Measurements from ENCODE around the gene DBNDD2. TPM values are rescaled to one million over a fixed set of nuclear protein-coding genes. Genes with fewer than 3 reads are reported as not detected.

Gene DBNDD2
- total and polyA plus RNA-seq, 9 donors = 7.3 to 27.3 (median 20.2) TPM

DNA sequence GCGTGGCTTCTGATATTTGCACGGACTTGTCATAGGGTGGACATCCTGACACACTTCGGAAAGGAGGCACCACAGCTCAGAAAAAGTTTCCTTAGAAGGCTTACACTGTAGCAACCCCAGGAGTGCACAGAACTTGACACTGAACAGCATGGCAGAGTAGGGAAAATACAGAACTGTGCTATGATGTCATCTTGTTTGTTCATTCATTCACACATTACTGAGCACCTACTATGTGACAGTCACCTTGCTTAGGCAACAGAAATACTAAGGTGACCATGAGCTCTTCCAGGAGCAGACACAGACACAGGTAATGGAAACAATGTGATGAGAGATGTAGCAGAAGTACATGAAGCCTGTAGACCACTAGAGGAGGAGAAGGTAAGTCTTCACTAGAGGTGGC lies 5.4 kb downstream of the DBNDD2 start:
- Histone ChIP-seq H3K4me1 (ENCODE audit: control insufficient read depth, insufficient read depth, low read length) (peaks cover 7% of the 10 kb centered on the region), H3K36me3 (ENCODE audit: control insufficient read depth, insufficient read depth, low read length) (peaks cover 18% of the 10 kb centered on the region)
- 61% methylated on average over 2 of the region's 3 CpGs for WGBS (ENCODE audit: insufficient coverage)

DNA sequence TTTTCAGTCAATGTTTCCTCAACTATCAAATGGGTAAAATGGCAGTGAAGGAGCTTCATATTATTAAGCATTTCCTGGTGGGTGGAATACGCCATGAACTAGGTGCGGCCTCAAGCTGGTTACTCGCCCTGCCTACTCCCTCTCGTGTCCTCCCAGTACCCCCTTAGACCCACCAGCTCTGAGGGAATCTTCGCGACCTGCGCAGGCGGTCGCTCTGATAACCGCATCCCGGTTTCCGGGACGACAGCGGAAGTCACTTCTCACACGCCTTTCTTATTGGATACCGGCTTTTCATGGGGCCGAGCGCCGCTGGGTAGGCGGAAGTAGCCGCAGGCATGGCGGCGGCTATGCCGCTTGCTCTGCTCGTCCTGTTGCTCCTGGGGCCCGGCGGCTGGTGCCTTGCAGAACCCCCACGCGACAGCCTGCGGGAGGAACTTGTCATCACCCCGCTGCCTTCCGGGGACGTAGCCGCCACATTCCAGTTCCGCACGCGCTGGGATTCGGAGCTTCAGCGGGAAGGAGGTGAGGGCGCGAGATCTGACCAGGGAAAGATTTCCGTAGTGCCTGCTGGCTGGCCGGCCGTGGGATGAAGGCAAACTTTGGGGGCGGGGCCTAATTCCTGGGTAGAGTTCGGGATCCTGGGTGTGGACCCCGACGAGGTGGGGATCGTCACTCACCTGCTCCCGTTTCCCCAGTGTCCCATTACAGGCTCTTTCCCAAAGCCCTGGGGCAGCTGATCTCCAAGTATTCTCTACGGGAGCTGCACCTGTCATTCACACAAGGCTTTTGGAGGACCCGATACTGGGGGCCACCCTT lies 7.9 kb downstream of the DBNDD2 start, which contains the start of gene PIGT:
TSS of gene PIGT (plus strand) at position 320 of the 816 bp plus-strand sequence. CDS start at position 336, 16 bp downstream.
- H3K4me1 ChIP-seq (ENCODE audit: control insufficient read depth, insufficient read depth, low read length) = peaks cover 7% of the 10 kb centered on the region
- H3K36me3 ChIP-seq (ENCODE audit: control insufficient read depth, insufficient read depth, low read length) = peaks cover 30% of the 10 kb centered on the region
- peak within 1 kb of the TSS; percentile 98 for H3K4me3 ChIP-seq (ENCODE audit: low read length)
- H3K9me3 ChIP-seq (replicated peaks; ENCODE audit: control insufficient read depth, low read depth, low read length) = no peaks in the 10 kb centered on the region
- no peaks in the 10 kb centered on the region for H3K27me3 ChIP-seq (ENCODE audit: control insufficient read depth, insufficient read depth, low read length)
- DNase-seq = peak; percentile 94
- peak within 1 kb of the TSS; percentile 63 for H3K27ac ChIP-seq (ENCODE audit: low read length)
- under 1% methylated on average over 51 of the region's 52 CpGs for WGBS (ENCODE audit: insufficient coverage)

More for the DNA sequence above, 5.4 kb downstream of the DBNDD2 start:
- H3K9me3 ChIP-seq (replicated peaks; ENCODE audit: control insufficient read depth, low read depth, low read length) = no peaks in the 10 kb centered on the region
- H3K4me3 ChIP-seq (ENCODE audit: low read length) = no peak overlapping the region
- peaks cover 3% of the 10 kb centered on the region for H3K27me3 ChIP-seq (ENCODE audit: control insufficient read depth, insufficient read depth, low read length)
- no peak overlapping the region for H3K27ac ChIP-seq (ENCODE audit: low read length)
- DNase-seq = no peak

DNA sequence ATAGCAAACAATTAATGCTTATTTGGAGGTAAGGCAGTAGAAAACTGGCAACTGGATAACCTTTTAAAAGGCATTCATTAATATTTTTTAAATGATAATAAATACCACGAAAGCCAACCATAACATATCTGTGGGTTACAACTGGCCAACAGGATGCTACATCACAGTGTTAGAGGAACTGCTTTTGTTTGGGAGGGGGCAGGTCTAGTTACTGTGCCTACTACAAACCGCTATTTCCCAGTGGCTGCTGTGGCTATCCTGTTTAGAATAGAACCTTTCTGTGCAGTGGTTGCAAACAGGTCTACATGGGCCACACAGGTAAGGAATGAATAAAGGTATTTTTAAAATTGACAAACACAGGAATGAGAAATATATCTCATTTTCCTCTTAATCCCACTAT lies 8.8 kb downstream of the DBNDD2 start:
- H3K4me1 ChIP-seq (ENCODE audit: control insufficient read depth, insufficient read depth, low read length) = peaks cover 7% of the 10 kb centered on the region
- no CpG with 5 or more reads among the region's 2 CpGs for WGBS (ENCODE audit: insufficient coverage)

DNA sequence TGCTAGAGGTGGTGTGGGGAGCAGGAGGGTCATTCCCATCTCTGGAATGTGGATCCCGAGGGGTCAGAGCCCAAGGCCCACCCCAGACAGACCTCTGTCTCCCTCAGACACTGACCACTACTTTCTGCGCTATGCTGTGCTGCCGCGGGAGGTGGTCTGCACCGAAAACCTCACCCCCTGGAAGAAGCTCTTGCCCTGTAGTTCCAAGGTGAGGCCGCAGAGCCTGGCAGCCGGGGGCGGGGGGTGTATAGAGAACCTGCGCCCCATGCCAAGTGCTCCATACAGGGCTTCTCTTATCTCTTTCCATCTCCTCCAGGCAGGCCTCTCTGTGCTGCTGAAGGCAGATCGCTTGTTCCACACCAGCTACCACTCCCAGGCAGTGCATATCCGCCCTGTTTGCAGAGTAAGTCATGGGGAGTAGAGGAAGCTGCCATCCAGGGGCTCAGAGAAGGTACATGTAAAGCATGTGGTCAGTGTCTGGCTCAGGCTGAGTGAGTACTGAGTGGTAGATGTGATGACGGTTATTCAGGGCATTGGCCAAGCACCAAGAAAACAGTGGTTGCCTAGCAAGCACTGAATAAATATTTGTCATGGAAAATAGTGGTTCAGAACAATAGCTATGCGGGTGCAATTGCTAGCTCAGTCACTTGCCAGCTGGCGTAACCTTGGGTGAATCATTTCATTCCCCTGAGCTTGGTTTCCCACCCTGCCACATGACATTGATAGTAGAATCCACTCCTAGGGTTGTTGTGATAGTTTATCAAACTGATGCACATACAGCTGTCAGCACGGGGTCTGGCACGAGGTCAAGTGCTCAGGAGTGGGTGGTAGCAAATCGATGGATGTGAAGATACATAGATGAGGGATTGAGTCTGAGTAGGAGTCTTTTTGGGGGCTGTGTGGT lies 11.4 kb downstream of the DBNDD2 start:
- Histone ChIP-seq H3K27ac (ENCODE audit: low read length) (peak overlapping the region; percentile 7), H3K4me1 (ENCODE audit: control insufficient read depth, insufficient read depth, low read length) (peaks cover 7% of the 10 kb centered on the region), H3K9me3 (replicated peaks; ENCODE audit: control insufficient read depth, low read depth, low read length) (no peaks in the 10 kb centered on the region), H3K36me3 (ENCODE audit: control insufficient read depth, insufficient read depth, low read length) (peaks cover 48% of the 10 kb centered on the region), H3K4me3 (ENCODE audit: low read length) (no peak overlapping the region), H3K27me3 (ENCODE audit: control insufficient read depth, insufficient read depth, low read length) (no peaks in the 10 kb centered on the region)
- DNase-seq = peak; percentile 20
- WGBS (ENCODE audit: insufficient coverage) = 73% methylated on average over 8 of the region's 17 CpGs

More for the DNA sequence above, 8.8 kb downstream of the DBNDD2 start:
- DNase-seq = no peak
- Histone ChIP-seq H3K36me3 (ENCODE audit: control insufficient read depth, insufficient read depth, low read length) (peaks cover 35% of the 10 kb centered on the region), H3K4me3 (ENCODE audit: low read length) (peak overlapping the region; percentile 98), H3K27me3 (ENCODE audit: control insufficient read depth, insufficient read depth, low read length) (no peaks in the 10 kb centered on the region), H3K9me3 (replicated peaks; ENCODE audit: control insufficient read depth, low read depth, low read length) (no peaks in the 10 kb centered on the region), H3K27ac (ENCODE audit: low read length) (no peak overlapping the region)

DNA sequence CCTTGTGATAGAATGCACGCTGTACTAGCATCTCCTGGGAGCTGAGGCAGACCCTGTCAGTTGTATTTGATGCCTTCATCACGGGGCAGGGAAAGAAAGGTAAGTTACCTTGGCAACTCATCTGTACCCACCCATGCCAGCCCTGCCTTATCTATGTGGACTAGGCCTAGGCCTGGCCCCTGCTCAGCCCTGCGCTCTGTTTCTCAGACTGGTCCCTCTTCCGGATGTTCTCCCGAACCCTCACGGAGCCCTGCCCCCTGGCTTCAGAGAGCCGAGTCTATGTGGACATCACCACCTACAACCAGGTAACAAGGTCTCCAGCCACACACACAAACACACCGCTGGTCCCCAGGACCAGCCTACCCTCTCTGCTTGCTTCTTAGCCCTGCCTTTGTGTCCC lies 12.0 kb downstream of the DBNDD2 start:
- 94% methylated on average over 7 of the region's 8 CpGs for WGBS (ENCODE audit: insufficient coverage)
- Histone ChIP-seq H3K27ac (ENCODE audit: low read length) (no peak overlapping the region), H3K4me1 (ENCODE audit: control insufficient read depth, insufficient read depth, low read length) (peaks cover 7% of the 10 kb centered on the region)

DNA sequence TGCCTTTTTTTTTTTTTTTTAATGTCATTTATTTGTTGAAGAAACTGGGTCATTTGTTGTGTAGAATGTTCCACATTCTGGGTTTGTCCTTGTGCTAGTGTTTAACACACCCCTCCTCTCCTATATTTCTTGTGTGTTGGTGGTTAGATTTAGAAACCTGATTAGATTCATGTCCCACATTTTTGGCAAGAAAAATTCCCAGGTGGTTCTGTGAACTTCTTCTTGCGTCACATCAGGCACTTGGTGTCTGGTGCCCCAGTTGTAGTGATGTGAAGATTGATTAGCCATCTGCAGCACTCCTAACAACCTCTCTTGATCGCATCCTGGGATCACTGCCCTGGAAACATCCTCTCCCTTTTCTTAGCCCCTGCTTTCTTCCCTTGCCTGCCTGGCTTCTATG lies 15.6 kb downstream of the DBNDD2 start:
- Histone ChIP-seq H3K36me3 (ENCODE audit: control insufficient read depth, insufficient read depth, low read length) (peaks cover 56% of the 10 kb centered on the region), H3K27me3 (ENCODE audit: control insufficient read depth, insufficient read depth, low read length) (no peaks in the 10 kb centered on the region), H3K4me1 (ENCODE audit: control insufficient read depth, insufficient read depth, low read length) (no peaks in the 10 kb centered on the region), H3K9me3 (replicated peaks; ENCODE audit: control insufficient read depth, low read depth, low read length) (no peaks in the 10 kb centered on the region), H3K4me3 (ENCODE audit: low read length) (no peak overlapping the region), H3K27ac (ENCODE audit: low read length) (no peak overlapping the region)
- DNase-seq = no peak
- 100% methylated on average over 1 of the region's 2 CpGs for WGBS (ENCODE audit: insufficient coverage)

More for the DNA sequence above, 12.0 kb downstream of the DBNDD2 start:
- Histone ChIP-seq H3K9me3 (replicated peaks; ENCODE audit: control insufficient read depth, low read depth, low read length) (no peaks in the 10 kb centered on the region), H3K27me3 (ENCODE audit: control insufficient read depth, insufficient read depth, low read length) (no peaks in the 10 kb centered on the region), H3K4me3 (ENCODE audit: low read length) (no peak overlapping the region), H3K36me3 (ENCODE audit: control insufficient read depth, insufficient read depth, low read length) (peaks cover 53% of the 10 kb centered on the region)
- no peak for DNase-seq

DNA sequence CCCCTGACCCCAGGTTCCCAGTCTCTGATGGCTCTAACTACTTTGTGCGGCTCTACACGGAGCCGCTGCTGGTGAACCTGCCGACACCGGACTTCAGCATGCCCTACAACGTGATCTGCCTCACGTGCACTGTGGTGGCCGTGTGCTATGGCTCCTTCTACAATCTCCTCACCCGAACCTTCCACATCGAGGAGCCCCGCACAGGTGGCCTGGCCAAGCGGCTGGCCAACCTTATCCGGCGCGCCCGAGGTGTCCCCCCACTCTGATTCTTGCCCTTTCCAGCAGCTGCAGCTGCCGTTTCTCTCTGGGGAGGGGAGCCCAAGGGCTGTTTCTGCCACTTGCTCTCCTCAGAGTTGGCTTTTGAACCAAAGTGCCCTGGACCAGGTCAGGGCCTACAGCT lies 17.5 kb downstream of the DBNDD2 start:
- no peak for DNase-seq
- Histone ChIP-seq H3K4me1 (ENCODE audit: control insufficient read depth, insufficient read depth, low read length) (no peaks in the 10 kb centered on the region), H3K9me3 (replicated peaks; ENCODE audit: control insufficient read depth, low read depth, low read length) (no peaks in the 10 kb centered on the region), H3K27ac (ENCODE audit: low read length) (no peak overlapping the region), H3K27me3 (ENCODE audit: control insufficient read depth, insufficient read depth, low read length) (no peaks in the 10 kb centered on the region), H3K36me3 (ENCODE audit: control insufficient read depth, insufficient read depth, low read length) (peaks cover 38% of the 10 kb centered on the region), H3K4me3 (ENCODE audit: low read length) (no peak overlapping the region)
- WGBS (ENCODE audit: insufficient coverage) = 94% methylated on average over 17 of the region's 17 CpGs

DNA sequence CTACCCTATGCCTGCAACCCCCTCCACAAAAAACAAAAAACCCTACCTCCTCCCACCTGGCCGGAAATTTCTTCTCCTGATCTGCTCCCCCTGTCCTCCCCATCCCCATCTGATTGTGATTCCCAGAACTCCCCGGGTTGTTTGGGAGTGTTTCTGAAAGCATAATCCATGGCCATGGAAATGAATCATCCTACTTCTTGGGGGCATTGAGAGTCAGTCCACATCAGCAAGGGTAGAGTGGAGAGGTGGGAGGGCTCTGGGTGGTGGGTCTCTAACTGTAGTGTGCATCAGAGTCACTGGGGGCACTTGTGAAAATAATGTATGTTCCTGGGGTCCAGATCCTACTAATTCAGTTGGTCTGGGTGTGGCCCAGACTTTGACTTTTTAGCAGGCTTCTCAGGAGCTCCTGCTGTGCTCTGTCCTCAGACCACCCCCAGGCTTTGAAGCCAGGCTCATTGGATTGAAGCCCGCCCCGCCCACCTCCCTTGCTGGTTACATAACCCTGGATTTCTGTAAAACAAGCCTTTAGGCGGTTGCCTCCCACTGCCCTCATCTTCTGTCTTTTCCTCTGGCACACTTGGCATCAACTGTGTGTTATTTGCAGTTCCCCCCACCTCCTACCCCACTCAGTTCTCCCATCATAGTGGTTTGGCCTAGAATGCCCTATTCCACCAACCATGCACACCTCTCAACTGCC lies 18.4 kb downstream of the DBNDD2 start:
- DNase-seq = no peak
- Histone ChIP-seq H3K36me3 (ENCODE audit: control insufficient read depth, insufficient read depth, low read length) (peaks cover 30% of the 10 kb centered on the region), H3K27me3 (ENCODE audit: control insufficient read depth, insufficient read depth, low read length) (no peaks in the 10 kb centered on the region), H3K9me3 (replicated peaks; ENCODE audit: control insufficient read depth, low read depth, low read length) (no peaks in the 10 kb centered on the region), H3K27ac (ENCODE audit: low read length) (no peak overlapping the region), H3K4me1 (ENCODE audit: control insufficient read depth, insufficient read depth, low read length) (no peaks in the 10 kb centered on the region), H3K4me3 (ENCODE audit: low read length) (no peak overlapping the region)
- 85% methylated on average over 3 of the region's 5 CpGs for WGBS (ENCODE audit: insufficient coverage)

DNA sequence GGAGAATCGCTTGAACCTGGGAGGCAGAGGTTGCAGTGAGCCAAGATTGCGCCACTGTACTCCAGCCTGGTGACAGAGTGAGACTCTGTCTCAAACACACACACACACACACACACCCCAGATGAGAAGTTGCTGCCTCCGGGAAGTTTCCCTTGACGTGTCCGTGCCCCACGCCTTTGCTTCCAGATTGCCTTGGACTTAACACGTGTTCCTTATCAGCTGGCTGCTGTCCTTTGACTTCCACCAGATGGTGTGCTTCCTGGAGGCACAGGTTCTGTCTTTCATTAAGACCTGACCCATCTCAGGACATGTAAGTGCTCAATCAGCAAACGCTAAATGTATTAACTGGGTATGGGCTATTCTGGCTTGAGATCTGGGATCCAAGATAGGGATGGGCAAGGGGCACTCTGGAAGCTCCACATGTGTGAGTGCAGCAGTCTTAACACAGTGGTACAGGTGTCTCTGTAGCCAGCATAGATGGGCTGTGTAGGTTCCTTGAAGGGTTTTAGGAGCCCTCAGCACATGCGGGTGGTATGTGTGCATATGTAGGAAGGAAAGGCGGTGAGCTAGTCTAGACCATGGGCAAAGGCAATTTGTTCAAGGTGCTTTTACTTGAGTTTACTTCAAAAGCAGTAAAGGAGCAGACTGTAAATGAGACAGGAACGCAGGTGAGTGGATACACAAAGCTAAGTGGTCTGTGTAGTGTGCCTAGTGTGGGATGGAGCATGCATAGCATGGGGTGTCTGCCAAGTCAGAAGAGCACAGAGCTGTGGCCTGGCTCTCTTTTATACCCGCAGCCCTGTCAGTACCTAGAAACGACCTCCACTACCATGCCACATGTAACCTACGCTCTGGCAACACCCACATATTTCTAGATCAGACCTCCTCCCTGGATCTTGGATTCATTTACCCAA lies 19.4 kb downstream of the DBNDD2 start:
- peaks cover 30% of the 10 kb centered on the region for H3K36me3 ChIP-seq (ENCODE audit: control insufficient read depth, insufficient read depth, low read length)
- no peak overlapping the region for H3K27ac ChIP-seq (ENCODE audit: low read length)
- no peaks in the 10 kb centered on the region for H3K4me1 ChIP-seq (ENCODE audit: control insufficient read depth, insufficient read depth, low read length)
- H3K4me3 ChIP-seq (ENCODE audit: low read length) = no peak overlapping the region
- no peak for DNase-seq
- no peaks in the 10 kb centered on the region for H3K9me3 ChIP-seq (replicated peaks; ENCODE audit: control insufficient read depth, low read depth, low read length)
- WGBS (ENCODE audit: insufficient coverage) = 72% methylated on average over 14 of the region's 14 CpGs
- H3K27me3 ChIP-seq (ENCODE audit: control insufficient read depth, insufficient read depth, low read length) = no peaks in the 10 kb centered on the region

Measured in muscle of leg (tissue), 11 donors.